NT2/D1 (cell line): Measurements from ENCODE around the gene OR2S2.

Source experiments
- YY1 ChIP-seq: IDR thresholded peaks from 2 replicates; pipeline ENCODE4 v1.6.1; 2011; ENCODE audit not compliant: insufficient read length, insufficient read depth
- ZNF274 ChIP-seq: IDR thresholded peaks from 2 replicates; pipeline ENCODE4 v1.6.1; 2011; ENCODE audit warnings: mild to moderate bottlenecking, low read depth, low read length

DNA sequence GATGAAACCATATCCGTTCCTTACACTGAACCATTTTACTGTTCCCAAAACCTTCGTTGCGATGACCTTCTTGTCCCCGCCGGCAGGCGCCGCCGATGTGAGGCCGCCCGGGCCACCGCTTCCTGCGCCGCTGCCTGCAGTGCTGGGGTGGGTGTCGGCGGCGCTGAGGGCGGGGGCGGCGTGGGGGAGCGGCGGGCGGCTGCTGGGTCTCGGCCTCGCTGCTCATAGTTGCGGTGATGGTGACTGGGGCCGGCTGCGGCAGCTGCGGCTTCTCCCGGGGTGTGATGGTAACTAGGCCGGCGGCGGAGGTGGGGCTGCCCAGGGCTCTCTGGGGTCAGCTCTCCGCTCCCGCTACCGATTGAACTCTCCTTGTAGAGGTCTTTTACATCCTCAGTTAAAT lies 14.1 kb upstream of the OR2S2 start:
- TF ChIP-seq ZNF274 (no peak), YY1 (no peak)
